ENCODE data around the gene MTAP. TPM values are rescaled to one million over a fixed set of nuclear protein-coding genes. Genes with fewer than 3 reads are reported as not detected.
"Not testable (repeated sequence)": the region's sequence is repeated elsewhere in the genome, so short reads cannot be mapped to it uniquely, and the experiment has no call there.

MTAP gene
- polyA plus RNA-seq, 1 donor (not counting 4 experiments of a cell fraction or from before 2014, with no cell fraction given) = 48.7 TPM

GRCh38 chr9:21958833-21959232 lies 156.4 kb downstream of the MTAP start:
- H3K9ac ChIP-seq (ENCODE audit: control insufficient read depth, extremely low read depth, insufficient read depth, low read length) = no peak overlapping the region
- no peaks in the 10 kb centered on the region for H3K9me3 ChIP-seq (ENCODE audit: control insufficient read depth, low read depth, low read length)
- dilution Hi-C loops (cut with MboI; ENCODE audit: extremely low pct_ligation_motif_present, low sequenced_read_pairs) = no loop called here
- TF ChIP-seq CTCF (optimal IDR thresholded peaks at IDR 0.05 in 1 of 3, IDR thresholded peaks at IDR 0.05 in 1 of 3, conservative IDR thresholded peaks at IDR 0.05 in 1 of 3; ENCODE audit: extremely low read depth in 1 of 3, insufficient read depth in 2 of 3, low read length in 3 of 3) (no peak), EZH2 (IDR thresholded peaks at IDR 0.05; ENCODE audit: low read length) (no peak)
- no peaks in the 10 kb centered on the region for H3K9me1 ChIP-seq (ENCODE audit: control insufficient read depth, extremely low read depth, insufficient read depth, low read length)
- H3K27me3 ChIP-seq (ENCODE audit: control insufficient read depth, extremely low read depth, insufficient read depth, low read length) = no peaks in the 10 kb centered on the region
- H3K4me2 ChIP-seq (ENCODE audit: control insufficient read depth, extremely low read depth, insufficient read depth, low read depth, low read length) = no peak overlapping the region
- H4K20me1 ChIP-seq (ENCODE audit: control insufficient read depth, extremely low read depth, insufficient read depth, low read length) = no peaks in the 10 kb centered on the region
- H3K4me1 ChIP-seq (ENCODE audit: control insufficient read depth, extremely low read depth, insufficient read depth, low read length) = no peaks in the 10 kb centered on the region
- no peak overlapping the region for H2AFZ ChIP-seq (ENCODE audit: control insufficient read depth, low read length)
- no peaks in the 10 kb centered on the region for H3K79me2 ChIP-seq (ENCODE audit: control insufficient read depth, insufficient read depth, low read length)
- FAIRE-seq = no peak
- no peak overlapping the region for H3K27ac ChIP-seq (ENCODE audit: control insufficient read depth, insufficient read depth, low read length)
- DNase-seq (ENCODE audit: low read depth, low spot score) = no peak
- H3K4me3 ChIP-seq (ENCODE audit: control insufficient read depth in 2 of 3, extremely low read depth in 1 of 3, insufficient read depth in 2 of 3, low read depth in 1 of 3, low read length in 3 of 3) = no peak overlapping the region
- H3K36me3 ChIP-seq (ENCODE audit: control insufficient read depth in 2 of 2, extremely low read depth in 1 of 2, insufficient read depth in 2 of 2, low read length in 2 of 2) = no peaks in the 10 kb centered on the region

GRCh38 chr9:21959268-21959667 lies 156.8 kb downstream of the MTAP start:
- dilution Hi-C loops (cut with MboI; ENCODE audit: extremely low pct_ligation_motif_present, low sequenced_read_pairs); H3K4me1 ChIP-seq (ENCODE audit: control insufficient read depth, extremely low read depth, insufficient read depth, low read length); H3K4me2 ChIP-seq (ENCODE audit: control insufficient read depth, extremely low read depth, insufficient read depth, low read depth, low read length); H3K36me3 ChIP-seq (ENCODE audit: control insufficient read depth in 2 of 2, extremely low read depth in 1 of 2, insufficient read depth in 2 of 2, low read length in 2 of 2); H4K20me1 ChIP-seq (ENCODE audit: control insufficient read depth, extremely low read depth, insufficient read depth, low read length); H3K27me3 ChIP-seq (ENCODE audit: control insufficient read depth, extremely low read depth, insufficient read depth, low read length); H3K27ac ChIP-seq (ENCODE audit: control insufficient read depth, insufficient read depth, low read length); H3K4me3 ChIP-seq (ENCODE audit: control insufficient read depth in 2 of 3, extremely low read depth in 1 of 3, insufficient read depth in 2 of 3, low read depth in 1 of 3, low read length in 3 of 3); H3K9me1 ChIP-seq (ENCODE audit: control insufficient read depth, extremely low read depth, insufficient read depth, low read length); H3K79me2 ChIP-seq (ENCODE audit: control insufficient read depth, insufficient read depth, low read length); FAIRE-seq; DNase-seq (ENCODE audit: low read depth, low spot score); H2AFZ ChIP-seq (ENCODE audit: control insufficient read depth, low read length); H3K9ac ChIP-seq (ENCODE audit: control insufficient read depth, extremely low read depth, insufficient read depth, low read length); H3K9me3 ChIP-seq (ENCODE audit: control insufficient read depth, low read depth, low read length): not testable (repeated sequence)

- FAIRE-seq (no peak), DNase-seq (ENCODE audit: low read depth, low spot score) (no peak)
- no peak overlapping the region for H3K27ac ChIP-seq (ENCODE audit: control insufficient read depth, insufficient read depth, low read length)
- H3K79me2 ChIP-seq (ENCODE audit: control insufficient read depth, insufficient read depth, low read length) = no peaks in the 10 kb centered on the region
- H3K9ac ChIP-seq (ENCODE audit: control insufficient read depth, extremely low read depth, insufficient read depth, low read length) = no peak overlapping the region
- H3K4me1 ChIP-seq (ENCODE audit: control insufficient read depth, extremely low read depth, insufficient read depth, low read length) = peaks cover 11% of the 10 kb centered on the region
- H3K4me3 ChIP-seq (ENCODE audit: control insufficient read depth in 2 of 3, extremely low read depth in 1 of 3, insufficient read depth in 2 of 3, low read depth in 1 of 3, low read length in 3 of 3) = no peak overlapping the region
- H3K9me1 ChIP-seq (ENCODE audit: control insufficient read depth, extremely low read depth, insufficient read depth, low read length) = no peaks in the 10 kb centered on the region
- H3K27me3 ChIP-seq (ENCODE audit: control insufficient read depth, extremely low read depth, insufficient read depth, low read length) = no peaks in the 10 kb centered on the region
- H2AFZ ChIP-seq (ENCODE audit: control insufficient read depth, low read length) = no peak overlapping the region
- H4K20me1 ChIP-seq (ENCODE audit: control insufficient read depth, extremely low read depth, insufficient read depth, low read length) = no peaks in the 10 kb centered on the region
- H3K9me3 ChIP-seq (ENCODE audit: control insufficient read depth, low read depth, low read length) = no peaks in the 10 kb centered on the region
- no peak for TF ChIP-seq CTCF (optimal IDR thresholded peaks at IDR 0.05 in 1 of 3, IDR thresholded peaks at IDR 0.05 in 1 of 3, conservative IDR thresholded peaks at IDR 0.05 in 1 of 3; ENCODE audit: extremely low read depth in 1 of 3, insufficient read depth in 2 of 3, low read length in 3 of 3)
- no peak for TF ChIP-seq EZH2 (IDR thresholded peaks at IDR 0.05; ENCODE audit: low read length)
- no peaks in the 10 kb centered on the region for H3K36me3 ChIP-seq (ENCODE audit: control insufficient read depth in 2 of 2, extremely low read depth in 1 of 2, insufficient read depth in 2 of 2, low read length in 2 of 2)
- H3K4me2 ChIP-seq (ENCODE audit: control insufficient read depth, extremely low read depth, insufficient read depth, low read depth, low read length) = no peak overlapping the region
- dilution Hi-C loops (cut with MboI; ENCODE audit: extremely low pct_ligation_motif_present, low sequenced_read_pairs) = no loop called here
Measured at GRCh38 chr9:21961569-21961968, 159.1 kb downstream of the MTAP start.
